GM12891 (cell line): ENCODE data around the gene ARRDC5.
"Not testable (repeated sequence)": the region's sequence is repeated elsewhere in the genome, so short reads cannot be mapped to it uniquely, and the experiment has no call there.

ENCODE experiments used
- DNase-seq: peaks from one replicate; pipeline ENCODE4 v3.0.0; 2011; ENCODE audit warnings: low spot score; ENCODE audit not compliant: insufficient read length
- FAIRE-seq: peaks from 2 replicates; lab custom pipeline; 2011; peaks lifted over from hg19 to GRCh38; lab: Jason Lieb, UNC
- PAX5 ChIP-seq: IDR thresholded peaks from 2 replicates; pipeline ENCODE4 v1.6.1; 2011; ENCODE audit warnings: low read length, moderate library complexity, mild to moderate bottlenecking; ENCODE audit not compliant: insufficient read depth, severe bottlenecking
- POLR2A ChIP-seq: IDR thresholded peaks from 2 replicates; pipeline ENCODE4 v1.6.1; 2011; ENCODE audit warnings: low read depth, low read length, control low read depth
- POLR2AphosphoS5 ChIP-seq: IDR thresholded peaks from 2 replicates; pipeline ENCODE4 v1.6.1; 2011; ENCODE audit warnings: low read depth, low read length, control low read depth
- POU2F2 ChIP-seq: IDR thresholded peaks from 2 replicates; pipeline ENCODE4 v1.6.1; 2011; ENCODE audit warnings: low read depth, mild to moderate bottlenecking, control low read depth, low read length, moderate library complexity
- SPI1 ChIP-seq: IDR thresholded peaks from 2 replicates; pipeline ENCODE4 v1.6.1; 2011; ENCODE audit warnings: low read depth, low read length, control low read depth
- TAF1 ChIP-seq: IDR thresholded peaks from 2 replicates; pipeline ENCODE4 v1.6.1; 2011; ENCODE audit warnings: low read depth, low read length, control low read depth

ARRDC5 gene

GRCh38 chr19:4891066-4891465 lies 11.6 kb downstream of the ARRDC5 start:
- FAIRE-seq, result no peak

GRCh38 chr19:4889034-4889815 lies 13.5 kb downstream of the ARRDC5 start:
- TF ChIP-seq SPI1, result no peak
- TF ChIP-seq POLR2AphosphoS5, result no peak
- no peak for TF ChIP-seq POLR2A
- TF ChIP-seq POU2F2, result no peak
- no peak for TF ChIP-seq TAF1
- no peak for TF ChIP-seq PAX5

More at GRCh38 chr19:4891066-4891465, 11.6 kb downstream of the ARRDC5 start:
- TF ChIP-seq PAX5, result no peak
- TF ChIP-seq POU2F2, result no peak
- TF ChIP-seq POLR2AphosphoS5, result no peak
- TF ChIP-seq POLR2A, result no peak
- no peak for TF ChIP-seq TAF1
- no peak for TF ChIP-seq SPI1
- no peak for DNase-seq

GRCh38 chr19:4887803-4888202 lies 14.9 kb downstream of the ARRDC5 start:
- not testable (repeated sequence) for DNase-seq, FAIRE-seq

More at GRCh38 chr19:4889034-4889815, 13.5 kb downstream of the ARRDC5 start:
- DNase-seq, result no peak
- no peak for FAIRE-seq

GRCh38 chr19:4884993-4885392 lies 17.7 kb downstream of the ARRDC5 start:
- FAIRE-seq, DNase-seq: not testable (repeated sequence)

- not testable (repeated sequence) for FAIRE-seq, DNase-seq
Measured at GRCh38 chr19:4882874-4883273, 19.8 kb downstream of the ARRDC5 start.

GRCh38 chr19:4879041-4879440 lies 23.7 kb downstream of the ARRDC5 start:
- FAIRE-seq, result no peak
- no peak for TF ChIP-seq PAX5
- no peak for TF ChIP-seq POU2F2
- no peak for TF ChIP-seq POLR2A
- no peak for TF ChIP-seq POLR2AphosphoS5
- no peak for TF ChIP-seq TAF1
- TF ChIP-seq SPI1, result no peak
- no peak for DNase-seq

- DNase-seq (no peak), FAIRE-seq (peak; percentile 38)
- TF ChIP-seq POU2F2 (no peak), TAF1 (no peak), SPI1 (no peak), PAX5 (no peak), POLR2AphosphoS5 (no peak), POLR2A (no peak)
Measured at GRCh38 chr19:4878491-4878968, 24.2 kb downstream of the ARRDC5 start.

- no peak for DNase-seq
- no peak for FAIRE-seq
- no peak for TF ChIP-seq POLR2AphosphoS5
- TF ChIP-seq POLR2A, result no peak
- TF ChIP-seq SPI1, result no peak
- TF ChIP-seq TAF1, result no peak
- TF ChIP-seq PAX5, result no peak
- no peak for TF ChIP-seq POU2F2
Measured at GRCh38 chr19:4877753-4878490, 24.8 kb downstream of the ARRDC5 start.

- TF ChIP-seq POU2F2, result no peak
- no peak for TF ChIP-seq POLR2A
- no peak for TF ChIP-seq TAF1
- no peak for TF ChIP-seq SPI1
- TF ChIP-seq POLR2AphosphoS5, result no peak
- no peak for TF ChIP-seq PAX5
- no peak for FAIRE-seq
- no peak for DNase-seq
Measured at GRCh38 chr19:4873930-4874329, 28.8 kb downstream of the ARRDC5 start.

- FAIRE-seq (no peak), DNase-seq (no peak)
- TF ChIP-seq PAX5, result no peak
- no peak for TF ChIP-seq SPI1
- no peak for TF ChIP-seq POLR2A
- TF ChIP-seq POLR2AphosphoS5, result no peak
- TF ChIP-seq TAF1, result no peak
- no peak for TF ChIP-seq POU2F2
Measured at GRCh38 chr19:4871711-4872110, 31.0 kb downstream of the ARRDC5 start.
